HG03565 (cell line): Measurements from ENCODE around the gene GALNT12.

ENCODE experiments used
- ATAC-seq: cut with Tn5 transposase; IDR thresholded peaks from one replicate; pipeline ENCODE4 v1.9.1; 2021; ENCODE audit warnings: mild to moderate bottlenecking, moderate library complexity; ENCODE audit not compliant: unreplicated experiment

GALNT12 gene

GRCh38 chr9:98877311-98877710 lies 69.8 kb downstream of the GALNT12 start:
- ATAC-seq: no peak

GRCh38 chr9:98879094-98879962 lies 71.9 kb downstream of the GALNT12 start:
- ATAC-seq: no peak

DNA sequence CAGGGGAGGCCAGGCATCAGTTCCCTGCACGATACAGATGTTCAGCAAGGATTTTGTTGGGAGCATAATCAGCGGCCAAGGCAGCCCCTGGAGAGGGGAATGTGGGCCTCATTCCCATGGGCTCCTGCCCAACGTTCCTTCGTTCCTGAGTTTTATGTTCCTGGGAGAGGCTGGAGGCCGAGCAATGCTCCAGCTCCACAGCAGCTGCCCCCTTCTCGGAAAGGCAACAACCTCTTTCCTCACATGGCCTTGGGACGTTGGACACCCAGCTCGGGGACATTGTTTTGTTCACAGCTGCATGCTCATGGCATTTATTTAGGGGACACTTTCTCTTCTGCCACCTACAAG lies 72.5 kb downstream of the GALNT12 start:
- no peak for ATAC-seq

GRCh38 chr9:98880311-98881015 lies 73.0 kb downstream of the GALNT12 start:
- no peak for ATAC-seq

DNA sequence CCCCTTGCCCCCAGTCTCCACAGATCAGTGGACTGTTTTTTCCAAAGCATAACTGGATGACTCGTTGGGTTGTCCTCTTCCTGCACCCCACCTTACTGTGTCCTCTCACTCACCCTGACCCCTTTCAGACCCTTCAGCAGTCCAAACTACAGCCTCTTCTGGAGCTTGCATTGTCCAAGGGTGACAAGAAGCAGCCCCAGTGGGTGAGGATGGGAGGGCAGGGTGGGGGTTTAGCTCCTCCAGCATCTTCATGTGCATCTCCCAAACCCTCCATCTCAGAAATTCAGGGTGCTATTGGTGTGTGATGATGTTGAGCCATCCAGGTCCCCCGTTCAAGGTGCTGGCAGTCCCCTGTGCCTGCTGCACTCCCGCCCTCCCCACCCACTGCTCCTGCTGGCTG lies 73.9 kb downstream of the GALNT12 start:
- no peak for ATAC-seq

GRCh38 chr9:98881836-98882568 lies 74.5 kb downstream of the GALNT12 start:
- no peak for ATAC-seq

- ATAC-seq: no peak
Observed at GRCh38 chr9:98882569-98882923, 75.1 kb downstream of the GALNT12 start.

DNA sequence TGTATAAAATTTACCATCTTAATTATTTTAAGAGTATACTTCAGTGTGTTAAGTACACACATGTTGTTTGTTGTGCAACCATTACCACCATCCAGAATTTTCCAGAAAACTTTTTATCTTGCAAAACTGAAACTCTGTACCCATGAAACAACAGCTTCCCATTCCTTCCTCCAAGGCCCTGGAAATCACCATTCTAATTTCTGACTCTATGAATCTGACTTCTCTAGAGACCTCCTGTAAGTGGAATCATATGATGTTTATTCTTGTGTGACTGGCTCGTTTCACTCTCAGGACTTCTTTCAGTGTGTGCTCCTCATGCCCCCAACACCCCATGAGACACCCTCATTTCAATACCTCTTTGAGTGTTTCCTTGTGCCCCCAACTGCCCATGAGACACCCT lies 75.8 kb downstream of the GALNT12 start:
- no peak for ATAC-seq

DNA sequence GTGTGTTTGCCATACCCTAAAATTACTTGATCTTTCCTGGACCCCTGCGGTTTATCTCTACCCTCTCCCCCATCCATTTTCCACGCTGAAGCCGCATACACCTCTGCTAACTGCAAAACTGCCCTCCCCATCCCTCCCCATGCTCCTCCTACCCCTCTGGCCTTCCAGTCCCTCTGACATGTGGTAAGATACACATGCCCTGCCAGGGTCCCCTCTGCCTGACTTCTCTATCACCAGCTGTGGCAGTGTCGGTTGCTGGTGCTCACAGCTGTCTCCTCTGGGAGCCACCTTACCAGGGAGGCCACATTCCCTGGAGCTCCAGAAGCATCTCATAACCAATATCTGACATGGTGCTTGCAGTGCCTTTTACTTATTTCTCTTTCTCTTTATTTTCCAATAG lies 77.4 kb downstream of the GALNT12 start:
- no peak for ATAC-seq

GRCh38 chr9:98885575-98886295 lies 78.3 kb downstream of the GALNT12 start:
- no peak for ATAC-seq

DNA sequence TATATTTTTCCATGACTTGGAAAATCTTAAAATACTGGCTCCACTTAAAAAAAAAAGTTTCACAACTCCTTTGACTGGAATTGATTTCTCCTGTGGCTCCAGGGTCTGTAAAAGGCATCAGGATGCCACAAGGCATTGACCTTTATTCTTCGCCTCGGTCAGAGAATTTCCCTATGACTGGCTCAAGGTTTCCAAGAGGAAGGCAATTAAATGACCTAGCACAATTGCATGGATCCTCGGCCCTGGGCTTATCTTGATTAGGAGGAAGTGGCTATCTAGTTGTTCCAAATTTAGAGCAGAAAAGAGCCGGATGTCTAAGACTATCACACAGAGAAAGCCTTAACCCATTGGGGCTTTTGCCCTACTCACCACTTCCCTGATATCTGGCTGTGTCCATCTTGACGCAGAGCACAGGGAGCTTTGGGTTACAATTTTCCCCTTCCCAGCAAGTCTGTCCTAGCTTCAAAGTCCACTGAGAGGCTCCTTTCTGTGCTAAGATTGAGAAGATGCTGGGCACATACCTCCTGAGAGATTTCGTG lies 79.3 kb downstream of the GALNT12 start:
- no peak for ATAC-seq

GRCh38 chr9:98887918-98888510 lies 80.5 kb downstream of the GALNT12 start:
- no peak for ATAC-seq

GRCh38 chr9:98888801-98889421 lies 81.4 kb downstream of the GALNT12 start:
- no peak for ATAC-seq

- no peak for ATAC-seq
Observed at GRCh38 chr9:98890256-98890655, 82.8 kb downstream of the GALNT12 start.

GRCh38 chr9:98892288-98892687 lies 84.8 kb downstream of the GALNT12 start:
- no peak for ATAC-seq

GRCh38 chr9:98892690-98893089 lies 85.2 kb downstream of the GALNT12 start:
- no peak for ATAC-seq

DNA sequence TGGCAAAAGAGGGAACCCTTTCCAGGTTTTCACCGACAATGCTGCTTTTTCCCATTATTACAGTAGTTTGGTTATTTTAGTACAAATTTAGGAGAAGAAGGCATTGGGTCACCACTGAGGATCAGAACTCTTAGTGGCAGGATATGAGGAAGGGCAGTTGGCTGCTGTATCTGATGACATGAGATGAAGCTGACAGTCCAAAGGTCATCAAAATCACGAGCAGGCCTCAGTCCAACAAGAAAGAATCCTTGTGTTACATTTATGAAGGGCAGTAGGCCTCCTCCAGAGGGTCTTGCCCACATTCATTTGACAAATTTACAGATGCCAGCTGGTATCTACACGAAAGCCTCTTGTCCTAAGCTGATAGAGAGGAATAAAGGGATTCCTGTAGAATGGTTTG lies 86.7 kb downstream of the GALNT12 start:
- no peak for ATAC-seq

- no peak for ATAC-seq
Observed at GRCh38 chr9:98894761-98895160, 87.3 kb downstream of the GALNT12 start.

- no peak for ATAC-seq
Observed at GRCh38 chr9:98896632-98897031, 89.2 kb downstream of the GALNT12 start.

DNA sequence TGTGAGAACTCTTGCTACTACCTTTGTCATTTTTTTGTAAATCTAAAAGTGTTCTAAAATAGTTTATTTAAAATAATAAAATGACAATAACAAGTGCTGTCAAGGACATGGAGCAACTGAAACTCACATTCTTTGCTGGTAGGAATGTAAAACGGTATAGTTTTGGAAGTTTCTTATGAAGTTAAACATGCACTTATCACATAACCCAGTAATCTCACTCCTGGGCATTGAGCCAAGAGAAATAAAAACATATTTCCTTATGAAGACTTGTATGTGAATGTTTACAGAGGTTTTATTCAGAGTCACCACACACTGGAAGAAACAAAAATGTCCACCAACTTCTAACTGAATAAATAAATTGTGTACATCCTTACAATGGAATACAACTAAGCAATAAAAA lies 90.3 kb downstream of the GALNT12 start:
- ATAC-seq: no peak
